ENCODE data around the gene LYL1. TPM values are rescaled to one million over a fixed set of nuclear protein-coding genes. Genes with fewer than 3 reads are reported as not detected.
A peak's percentile ranks its signal among the peaks of the same experiment; 100 is the strongest.

Gene LYL1
- total and polyA plus RNA-seq, 9 of the 15 experiments (the other 6 are each of a cell fraction or from before 2014, with no cell fraction given): 1.3 to 266 (median 34.0) TPM

- TF ChIP-seq, protein P1, sequence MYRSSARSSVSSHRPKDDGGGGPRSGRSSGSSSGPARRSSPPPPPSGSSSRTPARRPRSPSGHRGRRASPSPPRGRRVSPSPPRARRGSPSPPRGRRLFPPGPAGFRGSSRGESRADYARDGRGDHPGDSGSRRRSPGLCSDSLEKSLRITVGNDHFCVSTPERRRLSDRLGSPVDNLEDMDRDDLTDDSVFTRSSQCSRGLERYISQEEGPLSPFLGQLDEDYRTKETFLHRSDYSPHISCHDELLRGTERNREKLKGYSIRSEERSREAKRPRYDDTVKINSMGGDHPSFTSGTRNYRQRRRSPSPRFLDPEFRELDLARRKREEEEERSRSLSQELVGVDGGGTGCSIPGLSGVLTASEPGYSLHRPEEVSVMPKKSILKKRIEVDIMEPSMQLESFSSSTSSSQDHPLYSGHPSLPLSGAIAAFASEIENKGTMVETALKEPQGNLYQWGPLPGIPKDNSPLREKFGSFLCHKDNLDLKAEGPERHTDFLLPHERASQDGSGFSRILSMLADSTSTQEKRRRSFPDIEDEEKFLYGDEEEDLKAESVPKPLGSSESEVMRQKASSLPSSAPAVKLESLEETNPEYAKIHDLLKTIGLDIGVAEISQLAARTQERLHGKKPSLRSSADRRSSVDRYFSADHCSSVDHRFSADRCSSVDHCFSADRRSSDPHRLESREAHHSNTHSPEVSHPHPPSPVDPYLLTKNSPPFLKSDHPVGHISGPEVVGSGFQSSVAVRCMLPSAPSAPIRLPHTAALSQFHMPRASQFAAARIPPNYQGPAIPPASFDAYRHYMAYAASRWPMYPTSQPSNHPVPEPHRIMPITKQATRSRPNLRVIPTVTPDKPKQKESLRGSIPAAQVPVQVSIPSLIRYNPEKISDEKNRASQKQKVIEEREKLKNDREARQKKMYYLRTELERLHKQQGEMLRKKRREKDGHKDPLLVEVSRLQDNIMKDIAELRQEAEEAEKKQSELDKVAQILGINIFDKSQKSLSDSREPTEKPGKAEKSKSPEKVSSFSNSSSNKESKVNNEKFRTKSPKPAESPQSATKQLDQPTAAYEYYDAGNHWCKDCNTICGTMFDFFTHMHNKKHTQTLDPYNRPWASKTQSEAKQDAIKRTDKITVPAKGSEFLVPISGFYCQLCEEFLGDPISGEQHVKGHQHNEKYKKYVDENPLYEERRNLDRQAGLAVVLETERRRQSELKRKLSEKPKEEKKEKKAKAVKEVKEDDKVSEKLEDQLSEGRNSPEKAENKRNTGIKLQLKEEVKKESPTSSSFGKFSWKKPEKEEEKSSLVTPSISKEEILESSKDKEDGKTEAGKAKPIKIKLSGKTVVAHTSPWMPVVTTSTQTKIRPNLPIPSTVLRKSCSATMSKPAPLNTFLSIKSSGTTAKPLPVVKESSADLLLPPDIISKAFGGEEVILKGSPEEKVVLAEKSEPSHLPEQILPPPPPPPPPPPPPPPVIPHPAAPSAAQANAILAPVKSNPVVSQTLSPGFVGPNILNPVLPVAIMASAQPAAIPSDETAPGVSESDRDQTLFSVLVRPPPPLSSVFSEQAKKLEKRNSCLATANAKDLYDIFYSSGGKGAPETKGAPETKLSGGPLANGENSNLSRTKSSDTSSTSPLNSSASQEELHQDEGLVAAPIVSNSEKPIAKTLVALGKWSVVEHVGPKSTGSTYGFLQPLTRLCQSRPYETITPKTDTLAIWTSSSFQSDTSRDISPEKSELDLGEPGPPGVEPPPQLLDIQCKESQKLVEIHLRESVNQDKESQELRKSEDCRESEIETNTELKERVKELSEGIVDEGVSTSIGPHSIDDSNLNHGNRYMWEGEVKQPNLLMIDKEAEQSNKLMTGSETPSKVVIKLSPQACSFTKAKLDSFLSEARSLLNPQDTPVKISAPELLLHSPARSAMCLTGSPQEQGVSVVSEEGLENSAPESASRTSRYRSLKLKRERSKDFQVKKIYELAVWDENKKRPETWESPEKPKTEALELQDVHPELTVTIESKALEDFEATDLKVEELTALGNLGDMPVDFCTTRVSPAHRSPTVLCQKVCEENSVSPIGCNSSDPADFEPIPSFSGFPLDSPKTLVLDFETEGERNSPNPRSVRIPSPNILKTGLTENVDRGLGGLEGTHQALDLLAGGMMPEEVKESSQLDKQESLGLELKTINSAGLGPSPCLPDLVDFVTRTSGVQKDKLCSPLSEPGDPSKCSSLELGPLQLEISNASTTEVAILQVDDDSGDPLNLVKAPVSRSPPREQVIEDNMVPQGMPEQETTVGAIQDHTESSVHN (IDR thresholded peaks at IDR 0.05; ENCODE audit: borderline replicate concordance in 1 of 2, low read depth in 1 of 2): no peak
- TF ChIP-seq ZNF408 (CRISPR knock-in tag; IDR thresholded peaks at IDR 0.05; ENCODE audit: low read depth) (no peak), POLR2B (IDR thresholded peaks at IDR 0.05; ENCODE audit: low read depth, partially characterized antibody) (peak; percentile 71), POLR2H (tag; IDR thresholded peaks at IDR 0.05; ENCODE audit: low read depth) (peak; percentile 39; the same call in 1 of the 2 replicates), SRF (CRISPR knock-in tag; IDR thresholded peaks at IDR 0.05) (peak in 1 of 2 experiments; percentile 70; a peak in 2 of 4 replicates), NRF1 (conservative IDR thresholded peaks at IDR 0.05 in 1 of 2, IDR thresholded peaks at IDR 0.05 in 1 of 2) (peak; percentile 83 to 86), PRPF4 (IDR thresholded peaks at IDR 0.05; ENCODE audit: insufficient read depth, low read depth, low read length, poor library complexity, severe bottlenecking) (no peak), NFE2 (IDR thresholded peaks at IDR 0.05; ENCODE audit: low read depth) (no peak), GTF3C2 (IDR thresholded peaks at IDR 0.05; ENCODE audit: borderline replicate concordance, extremely low read depth, insufficient read length) (no peak), CREBBP (IDR thresholded peaks at IDR 0.05; ENCODE audit: low read depth, low read length) (no peak), SAFB (IDR thresholded peaks at IDR 0.05; ENCODE audit: borderline replicate concordance, low read depth, low read length) (no peak), NR1H2 (CRISPR knock-in tag; IDR thresholded peaks at IDR 0.05) (no peak)
- TF ChIP-seq, protein P2, sequence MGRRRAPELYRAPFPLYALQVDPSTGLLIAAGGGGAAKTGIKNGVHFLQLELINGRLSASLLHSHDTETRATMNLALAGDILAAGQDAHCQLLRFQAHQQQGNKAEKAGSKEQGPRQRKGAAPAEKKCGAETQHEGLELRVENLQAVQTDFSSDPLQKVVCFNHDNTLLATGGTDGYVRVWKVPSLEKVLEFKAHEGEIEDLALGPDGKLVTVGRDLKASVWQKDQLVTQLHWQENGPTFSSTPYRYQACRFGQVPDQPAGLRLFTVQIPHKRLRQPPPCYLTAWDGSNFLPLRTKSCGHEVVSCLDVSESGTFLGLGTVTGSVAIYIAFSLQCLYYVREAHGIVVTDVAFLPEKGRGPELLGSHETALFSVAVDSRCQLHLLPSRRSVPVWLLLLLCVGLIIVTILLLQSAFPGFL (CRISPR knock-in tag; IDR thresholded peaks at IDR 0.05): no peak
Measured at GRCh38 chr19:13150187-13150930, 47.7 kb upstream of the LYL1 start, which contains the start of the genes IER2 and STX10 (continued).

Measured in K562 (cell line).